ENCODE measurements around the gene ARID1B.

Gene ARID1B

DNA sequence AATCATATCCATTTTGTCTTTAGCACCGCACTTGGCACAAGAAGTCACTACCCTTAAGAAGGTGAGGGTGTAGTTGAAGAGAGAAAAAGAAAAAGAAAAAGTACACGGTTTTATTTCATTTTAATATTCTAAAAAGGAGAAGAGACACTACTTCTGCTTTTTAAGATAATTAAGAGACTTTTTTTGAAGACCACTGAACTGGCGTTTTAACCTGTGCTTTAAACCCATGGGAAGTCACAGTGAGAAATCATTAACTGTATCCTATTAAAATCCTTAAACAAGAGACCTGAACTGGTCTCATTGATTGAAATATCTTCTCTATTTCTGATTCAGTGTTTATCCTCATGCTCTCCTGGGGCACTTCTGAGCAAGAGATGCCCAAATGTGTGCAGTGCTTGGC is 302.6 kb downstream of the ARID1B start:
- no peak for DNase-seq (ENCODE audit: low spot score)

DNA sequence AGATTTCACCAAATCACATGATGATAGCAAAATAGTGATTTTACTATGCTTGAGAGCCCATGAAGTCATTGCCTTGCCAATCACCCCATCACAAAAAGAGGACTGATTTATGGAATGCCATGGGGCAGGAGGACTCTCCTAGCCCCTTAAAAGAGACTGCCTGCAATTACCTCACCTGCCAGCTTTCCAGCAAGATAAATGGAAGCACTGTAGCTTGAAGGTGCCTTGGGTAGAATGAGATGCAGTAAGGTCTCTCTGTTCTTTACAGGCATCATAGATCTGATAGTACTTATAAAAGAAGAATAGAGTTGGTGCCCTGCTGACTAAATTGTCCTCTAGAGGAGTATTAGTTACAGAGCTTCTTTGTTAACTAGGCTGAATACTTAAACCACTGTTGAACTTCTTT is 303.8 kb downstream of the ARID1B start:
- no peak for DNase-seq (ENCODE audit: low spot score)

DNA sequence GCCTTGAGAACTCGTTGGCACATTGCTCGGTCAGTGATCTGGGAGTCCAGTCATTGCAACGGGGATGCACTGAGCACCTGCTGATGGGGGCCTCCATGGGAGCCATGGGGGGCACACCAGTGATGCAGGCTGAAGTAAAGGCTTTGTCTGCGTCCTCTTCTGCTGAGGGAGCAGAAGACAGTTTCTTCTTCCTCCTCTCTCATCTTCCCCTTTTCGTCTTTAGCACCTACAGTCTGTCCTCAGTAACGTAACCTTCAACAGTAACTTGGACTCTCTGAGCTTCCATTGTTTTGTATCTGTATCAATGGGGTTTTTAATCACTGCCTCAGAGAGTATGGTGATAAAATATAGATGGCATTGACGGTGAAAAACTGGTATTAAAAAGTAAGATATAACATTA is 306.2 kb downstream of the ARID1B start:
- DNase-seq (ENCODE audit: low spot score), result no peak

DNA sequence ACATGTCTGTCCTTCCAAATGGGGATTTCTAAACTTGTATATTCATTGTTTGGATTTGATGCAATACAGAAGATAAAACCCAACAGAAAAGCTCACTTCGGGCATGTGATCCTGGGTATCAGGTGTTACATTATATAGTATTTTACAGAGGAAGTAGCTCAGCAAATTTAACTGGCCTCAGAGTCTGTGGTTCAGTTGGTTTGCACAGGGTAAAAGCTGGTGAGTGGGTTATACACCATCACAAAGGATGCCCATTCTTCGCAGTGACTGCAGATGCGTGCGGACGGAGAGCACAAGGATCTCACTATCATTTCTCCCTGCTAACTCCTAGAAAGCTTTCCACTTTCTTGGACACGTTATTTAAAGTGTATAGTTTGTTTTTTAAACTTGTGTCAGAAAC is 309.5 kb downstream of the ARID1B start:
- DNase-seq (ENCODE audit: low spot score), result no peak

DNA sequence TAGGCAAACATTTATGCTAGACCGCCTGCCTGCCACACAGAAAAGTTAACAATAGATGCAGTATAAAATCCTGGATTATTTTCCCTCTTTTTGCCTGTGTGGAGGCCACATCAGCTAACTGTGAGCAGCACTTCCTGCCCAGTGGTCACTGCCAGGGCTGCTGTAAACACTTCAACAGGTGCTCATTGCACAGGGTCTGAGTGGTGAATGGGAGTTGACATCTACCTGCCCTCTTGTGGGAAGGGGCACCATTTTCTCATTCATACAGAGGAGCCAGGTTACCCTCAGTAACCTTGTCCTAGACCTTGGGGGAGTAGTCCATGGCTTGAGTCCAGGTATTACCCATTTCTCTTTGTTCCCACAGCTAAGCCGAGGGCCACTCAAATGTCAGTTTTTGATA is 310.8 kb downstream of the ARID1B start:
- no peak for DNase-seq (ENCODE audit: low spot score)

DNA sequence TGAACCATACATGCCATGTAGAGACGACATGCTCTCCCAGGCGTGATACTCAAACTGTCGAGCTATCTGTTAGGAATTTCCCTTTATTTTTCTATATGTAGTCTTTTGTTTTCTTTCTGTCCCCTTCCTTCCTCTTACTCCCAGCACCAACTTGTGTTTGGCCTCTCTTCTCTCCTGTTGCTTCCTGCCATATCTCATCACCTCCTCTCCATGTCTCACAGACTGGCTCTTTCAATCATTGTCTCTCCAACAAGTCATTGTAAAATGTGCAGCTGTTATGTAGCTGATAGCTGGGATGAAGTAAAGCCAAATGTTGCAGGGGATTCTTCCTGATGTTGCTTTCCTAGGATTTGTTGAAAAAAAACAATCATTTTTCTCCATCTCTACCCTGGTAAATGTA is 311.7 kb downstream of the ARID1B start:
- DNase-seq (ENCODE audit: low spot score), result no peak

DNA sequence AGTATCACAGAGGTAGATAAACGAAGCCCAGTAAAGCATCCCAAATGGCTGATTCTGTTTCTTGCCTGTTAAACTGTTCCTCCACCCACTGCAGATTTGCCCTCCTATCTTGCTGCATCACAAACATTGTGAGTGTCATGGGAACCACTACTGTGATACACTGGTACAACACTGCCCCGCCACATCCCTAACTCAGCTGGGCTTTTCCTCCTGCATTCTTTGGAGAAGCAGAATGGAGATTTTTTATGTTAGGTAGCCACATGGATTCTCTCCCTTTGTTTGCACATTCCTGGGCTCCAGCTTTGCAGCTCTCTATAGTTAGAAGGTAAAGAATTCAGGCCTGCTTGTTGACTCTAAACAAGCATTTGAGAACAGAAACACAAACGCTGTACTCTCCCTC is 312.1 kb downstream of the ARID1B start:
- peak; percentile 57 for DNase-seq (ENCODE audit: low spot score)

DNA sequence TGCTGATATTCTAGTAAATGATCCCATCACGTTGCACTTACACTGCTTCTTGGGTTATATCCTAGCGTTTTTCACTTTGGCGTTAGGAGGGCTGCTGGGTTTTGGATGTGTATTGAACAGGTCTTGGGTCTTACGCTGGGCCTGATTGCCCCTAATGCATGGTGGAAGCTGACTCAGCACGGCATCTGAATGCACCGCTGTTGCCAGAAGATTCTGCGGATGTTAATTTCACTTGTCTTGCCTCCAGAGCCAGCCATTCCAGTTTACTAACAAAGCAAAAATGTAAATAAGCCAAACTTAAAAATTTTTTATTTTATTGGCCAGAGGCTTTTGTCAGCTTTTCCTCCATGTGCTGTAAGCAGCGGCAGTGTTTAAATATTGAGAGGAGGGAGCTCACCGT is 312.7 kb downstream of the ARID1B start:
- peak; percentile 35 for DNase-seq (ENCODE audit: low spot score)

DNA sequence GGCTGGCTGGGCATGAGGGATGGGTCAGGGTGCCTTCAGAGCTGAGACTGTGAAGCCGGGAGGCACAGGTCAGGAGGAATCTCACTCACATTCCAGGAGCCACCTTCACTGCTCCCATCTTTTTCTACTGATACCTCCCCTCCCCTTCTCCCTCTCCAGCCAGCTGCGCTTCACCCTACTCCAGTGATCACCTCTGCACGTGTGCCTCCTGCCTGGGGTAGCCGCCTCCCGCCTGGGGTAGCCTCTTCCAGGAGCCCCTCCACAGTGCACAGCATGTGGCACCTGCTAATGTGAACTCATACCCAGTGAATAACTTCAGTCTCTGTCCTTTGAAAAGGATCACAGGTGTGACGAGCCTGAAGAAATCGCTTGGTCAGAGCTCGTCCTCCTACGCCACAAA is 313.6 kb downstream of the ARID1B start:
- DNase-seq (ENCODE audit: low spot score), result no peak

DNA sequence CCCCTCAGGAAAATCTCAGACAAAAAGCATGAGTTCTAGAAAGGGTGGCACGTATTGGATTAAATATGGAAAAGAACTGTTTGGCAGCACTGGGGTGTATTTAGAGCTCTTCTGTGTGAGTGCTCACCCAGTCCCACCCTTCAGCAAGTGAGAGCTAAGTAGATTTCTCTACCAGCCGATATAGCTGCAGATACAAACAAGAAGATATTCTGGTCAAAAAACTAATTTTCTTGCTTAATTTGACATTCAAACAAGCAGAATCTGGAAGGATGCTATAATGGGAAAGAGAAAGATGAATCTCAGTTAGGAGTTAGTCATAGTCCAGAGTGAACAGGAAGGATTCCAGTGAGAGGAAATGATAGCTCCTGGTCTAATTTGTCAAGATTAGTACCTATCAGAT is 314.1 kb downstream of the ARID1B start:
- no peak for DNase-seq (ENCODE audit: low spot score)

DNA sequence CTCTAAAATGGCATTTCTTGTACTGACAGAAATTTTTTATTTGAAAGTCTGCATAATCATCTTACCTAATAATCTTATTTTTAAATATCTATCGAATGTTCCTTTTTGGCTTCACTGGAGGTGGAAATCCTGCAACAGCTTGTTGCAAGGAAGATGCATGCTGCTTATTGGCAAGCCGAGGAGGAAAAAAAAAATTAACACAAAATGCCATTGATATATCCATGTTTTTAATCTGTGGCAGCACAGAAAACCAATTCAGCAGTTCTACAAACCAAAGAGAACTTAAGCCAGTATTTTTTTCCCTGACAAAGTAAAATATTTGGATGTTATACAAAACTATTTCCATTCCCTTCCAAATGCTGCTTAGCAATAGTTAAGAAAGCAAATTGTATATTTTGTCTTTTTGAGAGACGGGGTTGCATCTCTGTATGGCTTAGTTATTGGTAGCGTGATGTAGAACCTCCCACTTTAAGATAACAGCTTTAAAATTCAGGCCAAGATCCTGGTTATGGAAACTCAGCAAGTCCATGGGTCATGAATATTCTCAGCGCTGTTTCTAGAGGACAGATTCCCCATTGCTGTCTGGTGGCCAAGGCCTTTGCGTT is 314.8 kb downstream of the ARID1B start:
- no peak for DNase-seq (ENCODE audit: low spot score)

DNA sequence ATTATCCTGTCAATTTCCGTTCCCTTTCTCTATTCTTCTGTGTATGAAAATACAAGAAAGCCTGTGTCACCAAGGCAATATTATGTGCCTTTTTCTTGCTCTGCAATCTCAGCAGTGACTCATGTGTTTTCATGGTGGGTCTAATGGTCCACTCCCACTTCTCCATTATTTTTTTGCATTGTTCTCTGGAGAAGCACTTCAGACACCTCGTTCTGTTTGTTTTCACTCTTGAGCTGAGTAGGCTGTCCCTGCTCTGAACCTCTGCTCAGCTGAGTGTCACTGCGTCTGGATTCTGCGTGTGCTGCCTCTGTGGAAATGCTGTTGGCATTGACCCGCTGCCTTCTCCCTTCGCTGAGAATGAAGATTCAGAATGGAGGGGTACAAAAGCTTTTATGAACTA is 315.6 kb downstream of the ARID1B start:
- DNase-seq (ENCODE audit: low spot score), result no peak

DNA sequence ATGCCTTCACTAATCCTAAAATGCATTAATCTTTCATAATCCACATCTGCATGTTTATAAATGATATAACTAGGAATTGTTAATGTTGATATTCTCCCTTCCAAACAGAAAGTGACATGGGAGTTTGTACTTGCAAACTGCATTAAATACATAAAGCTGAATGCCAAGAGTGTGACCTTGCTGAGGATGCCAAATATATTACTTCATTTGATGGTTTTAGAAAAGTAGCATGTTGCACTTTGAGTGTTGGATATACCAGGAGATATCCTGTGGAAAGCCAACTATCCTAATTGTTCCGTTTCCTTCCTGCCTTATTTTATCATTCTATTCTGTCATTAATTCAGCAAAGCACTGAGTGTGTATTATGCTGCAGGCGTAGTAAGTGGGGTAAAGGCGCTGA is 316.4 kb downstream of the ARID1B start:
- no peak for DNase-seq (ENCODE audit: low spot score)

DNA sequence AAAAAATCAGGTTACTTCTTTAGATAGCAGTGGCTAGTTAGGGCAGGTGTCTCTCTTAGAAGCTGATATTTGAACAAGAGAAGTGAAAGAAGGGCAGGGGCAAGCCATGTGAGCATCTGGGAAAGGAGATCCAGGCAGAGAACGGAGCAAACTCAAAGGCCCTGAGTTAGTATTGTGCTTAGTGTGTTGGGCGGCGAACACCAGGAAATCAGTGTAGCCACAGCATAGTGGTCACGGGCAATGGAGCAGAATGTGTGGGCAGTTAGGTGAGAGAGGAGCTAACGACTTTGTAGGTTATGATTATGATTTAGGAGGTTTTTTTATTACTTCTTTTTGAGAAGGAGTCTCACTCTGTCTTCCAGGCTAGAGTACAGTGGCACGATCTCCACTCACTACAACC is 316.9 kb downstream of the ARID1B start:
- no peak for DNase-seq (ENCODE audit: low spot score)

DNA sequence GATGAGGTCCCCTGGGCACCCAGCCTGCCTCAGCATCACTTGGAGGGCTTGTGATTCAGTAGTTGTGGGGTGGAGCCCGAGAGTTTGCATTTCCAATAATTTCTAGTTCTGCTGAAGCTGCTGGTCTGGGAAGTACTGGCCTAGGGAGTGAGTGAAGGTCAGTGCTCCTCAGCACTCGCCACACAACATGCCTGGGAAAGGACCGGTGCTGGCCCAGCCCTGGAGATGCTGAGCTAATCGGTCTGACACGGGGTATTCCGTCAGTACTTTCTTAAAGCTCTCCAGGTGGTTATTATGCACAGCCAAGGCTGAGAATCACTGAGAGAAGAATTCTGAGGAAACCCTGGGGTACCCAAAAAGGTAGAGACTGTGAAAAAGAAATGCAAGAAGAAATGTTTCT is 317.9 kb downstream of the ARID1B start:
- DNase-seq (ENCODE audit: low spot score), result no peak

DNA sequence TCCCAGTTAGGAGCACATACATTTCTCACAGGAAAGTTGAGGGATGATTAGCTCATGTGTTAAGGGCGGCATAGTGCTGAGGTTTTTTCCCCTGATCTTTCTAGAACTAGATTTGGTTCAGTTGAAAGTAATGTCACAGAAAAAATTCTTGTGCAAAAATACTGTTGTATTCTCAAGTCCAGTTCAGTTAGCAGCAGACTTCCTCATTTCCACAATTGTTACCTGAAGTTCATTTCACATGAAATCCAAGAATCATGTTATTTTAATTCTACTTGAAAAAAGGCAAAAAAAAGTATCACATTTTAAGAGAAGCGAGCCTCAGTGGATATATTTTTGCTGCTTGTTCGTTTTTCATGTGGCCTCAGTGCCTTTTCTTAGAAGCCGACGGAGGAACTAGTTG is 318.4 kb downstream of the ARID1B start:
- no peak for DNase-seq (ENCODE audit: low spot score)

DNA sequence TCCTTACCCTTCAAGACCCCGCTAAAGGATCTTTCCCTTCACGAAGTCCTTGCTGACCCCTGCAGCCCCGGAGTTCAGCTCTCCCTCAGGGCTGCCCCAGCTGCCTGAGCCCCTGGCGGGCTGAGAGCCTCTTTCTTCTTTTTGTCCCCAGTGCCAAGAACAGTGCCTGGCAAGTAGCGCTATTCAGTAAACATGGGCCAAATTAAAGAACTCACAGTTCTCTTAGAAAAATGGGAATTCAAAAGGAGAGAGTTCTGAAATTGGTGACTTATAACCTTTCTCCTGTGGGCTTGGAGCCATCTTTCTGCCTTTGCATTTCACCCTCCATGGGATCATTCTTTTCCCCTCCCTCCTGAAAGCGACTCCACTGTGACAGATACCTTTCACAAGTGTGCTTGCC is 318.9 kb downstream of the ARID1B start:
- DNase-seq (ENCODE audit: low spot score), result no peak

DNA sequence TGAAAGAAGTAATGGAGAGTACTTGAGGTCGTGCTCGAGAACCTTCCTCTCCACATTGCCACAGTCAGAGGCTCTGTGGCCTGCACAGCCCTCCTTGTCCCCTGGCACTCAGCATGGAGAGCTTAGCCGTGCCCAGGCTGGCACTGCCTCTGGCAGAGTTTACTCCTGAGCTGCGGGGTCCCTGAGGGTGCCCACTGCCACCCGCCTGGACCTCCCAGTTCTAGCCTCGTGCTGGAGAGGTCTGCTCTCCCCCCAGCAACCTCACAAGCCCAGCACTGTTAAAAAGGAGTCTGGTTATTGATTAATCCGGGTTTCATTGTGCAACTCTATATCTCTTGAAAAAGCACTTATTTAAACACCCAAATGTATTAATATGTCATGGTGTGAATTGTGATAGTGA is 319.3 kb downstream of the ARID1B start:
- no peak for DNase-seq (ENCODE audit: low spot score)

DNA sequence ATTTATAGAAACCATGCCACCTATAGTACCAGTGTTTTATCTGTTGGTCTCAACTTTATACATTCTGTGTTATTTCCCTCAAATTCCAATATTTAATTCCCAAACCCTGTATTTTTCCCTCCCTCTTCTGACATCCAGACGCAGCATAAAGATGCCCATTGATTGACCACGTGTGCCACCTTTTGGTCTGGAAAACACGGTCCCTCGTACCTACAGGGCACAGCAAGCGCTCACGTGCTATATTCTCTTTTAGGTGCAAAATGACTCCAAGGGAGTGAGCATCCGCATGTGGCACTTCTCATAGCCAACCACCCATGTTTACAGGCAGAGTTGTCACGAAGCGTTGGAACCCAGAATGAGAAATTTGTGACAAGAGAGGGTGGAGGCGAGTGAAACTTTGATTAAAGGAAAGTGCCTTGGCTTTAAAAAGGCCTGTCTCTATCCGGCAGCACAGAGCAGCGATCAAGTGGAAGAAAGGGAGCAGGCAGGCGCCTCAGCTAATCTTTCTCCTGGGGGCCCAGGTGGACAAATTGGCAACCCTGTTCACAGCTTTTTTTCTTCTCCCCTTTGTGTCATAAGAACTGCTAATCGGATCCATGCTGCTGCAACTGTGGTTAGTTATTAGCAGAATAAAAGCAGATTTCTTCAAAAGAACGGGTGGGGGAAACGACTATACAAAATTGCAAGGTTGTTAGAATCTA is 320.2 kb downstream of the ARID1B start:
- no peak for DNase-seq (ENCODE audit: low spot score)

DNA sequence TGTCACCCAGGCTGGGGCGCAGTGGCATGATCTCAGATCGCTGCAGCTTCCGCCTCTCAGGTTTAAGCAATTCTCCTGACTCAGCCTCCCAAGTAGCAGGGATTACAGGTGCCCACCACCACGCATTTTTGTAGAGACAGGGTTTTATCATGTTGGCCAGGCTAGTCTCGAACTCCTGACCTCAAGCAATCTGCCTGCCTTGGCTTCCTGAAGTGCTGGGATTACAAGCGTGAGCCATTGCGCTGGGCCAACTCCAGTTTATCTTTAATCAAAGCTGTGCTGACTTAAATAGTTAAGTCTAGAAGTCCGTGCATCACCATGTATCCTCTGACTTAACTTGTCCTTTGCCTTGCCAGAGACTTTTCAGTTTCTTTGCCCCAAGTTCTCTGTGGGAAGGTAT is 321.8 kb downstream of the ARID1B start:
- DNase-seq (ENCODE audit: low spot score), result no peak

DNA sequence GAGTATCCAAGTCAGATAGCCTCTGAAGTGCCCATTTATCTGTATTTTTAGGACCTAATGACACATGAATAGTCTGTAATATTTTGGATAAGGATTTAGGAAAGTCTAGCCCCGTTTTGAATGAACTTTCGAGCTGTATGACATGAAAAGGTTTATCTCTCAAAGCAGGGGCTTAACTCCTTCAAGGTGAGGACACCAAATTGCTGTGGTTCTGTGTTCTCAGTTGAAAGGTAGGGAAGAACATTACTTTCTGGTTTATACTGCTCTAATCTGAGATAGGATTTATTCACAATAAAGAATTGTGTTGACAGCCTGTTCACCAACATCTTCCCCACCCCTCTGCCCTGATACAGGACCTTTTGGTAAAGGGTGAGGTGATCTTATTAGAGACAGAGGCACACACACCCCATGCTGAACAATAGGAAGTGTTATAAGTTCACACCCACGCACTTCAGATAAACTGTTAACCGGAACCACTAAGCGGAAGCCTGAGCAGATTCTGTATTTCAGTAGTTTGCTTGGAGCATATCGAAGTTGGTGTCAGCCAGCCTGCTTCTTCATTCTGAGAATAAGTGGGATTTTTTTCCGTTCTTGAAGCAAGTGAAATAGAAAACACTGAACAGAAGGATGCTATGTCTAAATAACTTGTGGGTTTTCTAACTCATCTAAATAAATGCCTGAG is 322.9 kb downstream of the ARID1B start:
- no peak for DNase-seq (ENCODE audit: low spot score)

DNA sequence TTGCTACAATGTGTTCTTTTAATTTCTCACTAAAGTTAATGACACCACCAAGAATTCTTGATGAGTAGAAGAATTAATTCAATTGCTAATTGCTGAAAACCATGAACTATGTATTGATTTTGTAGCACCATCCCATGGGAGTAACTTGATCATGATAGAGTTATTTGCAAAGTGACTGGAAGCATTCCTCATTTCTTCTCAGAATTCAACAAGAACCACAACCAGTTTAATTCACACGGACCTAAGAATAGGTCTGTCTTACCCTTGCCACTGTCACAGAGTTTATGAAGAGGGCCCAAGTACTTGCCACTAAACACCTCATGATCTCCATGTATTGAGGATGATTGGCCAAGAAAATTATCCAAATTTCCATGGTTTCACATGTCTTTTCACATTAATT is 324.0 kb downstream of the ARID1B start:
- no peak for DNase-seq (ENCODE audit: low spot score)

DNA sequence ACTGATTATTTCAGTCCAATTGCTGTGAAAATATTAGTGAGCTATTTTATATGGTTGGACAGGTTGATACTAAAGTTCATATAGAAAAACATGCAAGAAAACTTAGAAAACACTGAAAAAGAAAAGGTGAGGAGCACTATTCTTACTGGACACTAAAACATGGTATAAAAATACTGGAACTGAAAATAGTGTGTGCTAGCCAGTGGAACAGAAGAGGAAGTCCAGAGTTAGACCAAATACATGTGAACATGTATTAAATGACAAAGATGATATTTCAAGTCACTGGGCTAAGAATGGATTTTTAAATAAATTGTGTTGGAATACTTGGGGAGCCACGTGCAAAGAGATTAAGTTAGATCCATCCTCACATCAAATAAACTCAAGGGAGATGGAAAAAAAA is 327.6 kb downstream of the ARID1B start:
- DNase-seq (ENCODE audit: low spot score), result no peak

DNA sequence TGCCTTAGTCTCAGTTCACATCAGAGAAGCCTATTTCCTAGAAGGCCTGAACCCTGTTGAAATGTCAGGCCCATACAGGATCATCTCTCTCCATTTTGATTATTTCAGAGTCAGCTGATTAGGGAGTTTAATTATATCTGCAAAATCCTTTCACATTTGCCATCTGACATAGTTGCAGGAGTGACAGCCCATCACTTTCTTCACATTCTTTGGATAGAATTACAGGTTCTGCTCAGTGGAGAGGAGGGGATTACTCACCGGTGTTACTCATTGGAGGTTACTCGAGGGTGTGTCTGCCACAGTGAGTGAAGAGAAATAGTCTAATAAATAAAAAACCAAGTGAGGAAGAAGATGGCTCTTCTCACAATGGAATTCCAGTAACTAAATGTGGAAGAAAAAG is 329.3 kb downstream of the ARID1B start:
- DNase-seq (ENCODE audit: low spot score), result peak; percentile 62

Data from AG08396 (cell line).